ENCODE measurements around the gene MED29. TPM values are rescaled to one million over a fixed set of nuclear protein-coding genes. Genes with fewer than 3 reads are reported as not detected.

The MED29 gene
- total and polyA plus RNA-seq, 2 of the 13 experiments (the other 11 are each of a cell fraction or from before 2014, with no cell fraction given): 14.0 to 19.7 TPM

DNA sequence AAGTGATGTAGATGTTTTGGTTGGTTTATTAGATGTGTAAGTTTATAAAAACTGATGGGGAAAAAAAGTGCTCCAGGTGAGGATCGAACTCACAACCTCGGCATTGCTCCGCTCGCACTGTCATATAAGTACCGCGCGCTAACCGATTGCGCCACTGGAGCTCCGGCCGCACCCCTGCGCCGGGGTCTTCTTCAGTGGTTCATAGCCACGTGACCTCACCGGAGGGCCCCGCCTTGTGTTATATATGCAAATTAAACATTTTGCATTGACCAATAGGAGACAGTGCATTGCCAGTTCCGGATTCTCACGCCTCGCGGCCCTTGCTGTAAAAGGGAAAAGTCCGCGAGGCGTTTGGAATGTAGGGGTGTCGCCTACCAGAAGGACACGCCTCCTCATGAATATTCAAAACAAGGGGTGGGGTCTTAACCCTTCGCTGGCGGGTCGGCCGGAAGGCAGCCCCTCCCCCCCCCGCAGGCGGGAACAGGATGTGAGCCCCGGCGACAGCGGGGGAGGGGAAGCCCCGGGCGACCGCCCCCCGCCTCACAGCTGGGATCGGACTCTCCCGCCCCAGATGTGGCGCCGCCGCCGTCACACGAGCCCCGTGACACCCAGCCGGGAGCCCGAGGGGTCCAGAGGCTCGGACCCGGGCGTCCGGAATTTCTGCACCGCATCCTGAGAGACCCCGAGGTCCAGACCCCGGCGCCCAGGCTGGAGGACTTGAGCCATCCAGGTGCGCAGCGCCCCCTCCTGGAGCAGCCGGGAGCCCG lies 21.1 kb downstream of the MED29 start, which contains the start of gene PLEKHG2 (continued):
- TF ChIP-seq, protein P1, sequence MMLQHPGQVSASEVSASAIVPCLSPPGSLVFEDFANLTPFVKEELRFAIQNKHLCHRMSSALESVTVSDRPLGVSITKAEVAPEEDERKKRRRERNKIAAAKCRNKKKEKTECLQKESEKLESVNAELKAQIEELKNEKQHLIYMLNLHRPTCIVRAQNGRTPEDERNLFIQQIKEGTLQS (CRISPR knock-in tag; IDR thresholded peaks at IDR 0.05): peak; percentile 45
- TF ChIP-seq ZNF441 (CRISPR knock-in tag; IDR thresholded peaks at IDR 0.05; ENCODE audit: borderline replicate concordance): 0 out of 2 replicates have a peak, but pooled peaks have one; percentile 12
- TF ChIP-seq ZNF329 (CRISPR knock-in tag; IDR thresholded peaks at IDR 0.05; ENCODE audit: low read depth): no peak
- TF ChIP-seq MEF2D (CRISPR knock-in tag; IDR thresholded peaks at IDR 0.05): peak; percentile 50; the same call in 1 of the 2 replicates
- TF ChIP-seq ATAD3A (CRISPR knock-in tag; IDR thresholded peaks at IDR 0.05): no peak
- TF ChIP-seq, protein P2, sequence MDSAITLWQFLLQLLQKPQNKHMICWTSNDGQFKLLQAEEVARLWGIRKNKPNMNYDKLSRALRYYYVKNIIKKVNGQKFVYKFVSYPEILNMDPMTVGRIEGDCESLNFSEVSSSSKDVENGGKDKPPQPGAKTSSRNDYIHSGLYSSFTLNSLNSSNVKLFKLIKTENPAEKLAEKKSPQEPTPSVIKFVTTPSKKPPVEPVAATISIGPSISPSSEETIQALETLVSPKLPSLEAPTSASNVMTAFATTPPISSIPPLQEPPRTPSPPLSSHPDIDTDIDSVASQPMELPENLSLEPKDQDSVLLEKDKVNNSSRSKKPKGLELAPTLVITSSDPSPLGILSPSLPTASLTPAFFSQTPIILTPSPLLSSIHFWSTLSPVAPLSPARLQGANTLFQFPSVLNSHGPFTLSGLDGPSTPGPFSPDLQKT (CRISPR knock-in tag; IDR thresholded peaks at IDR 0.05; ENCODE audit: borderline replicate concordance): no peak
- TF ChIP-seq HNRNPUL1 (IDR thresholded peaks at IDR 0.05; ENCODE audit: low read depth, low read length): no peak
- TF ChIP-seq ZKSCAN1 (IDR thresholded peaks at IDR 0.05; ENCODE audit: low read length): peak; percentile 77
- TF ChIP-seq, protein P3, sequence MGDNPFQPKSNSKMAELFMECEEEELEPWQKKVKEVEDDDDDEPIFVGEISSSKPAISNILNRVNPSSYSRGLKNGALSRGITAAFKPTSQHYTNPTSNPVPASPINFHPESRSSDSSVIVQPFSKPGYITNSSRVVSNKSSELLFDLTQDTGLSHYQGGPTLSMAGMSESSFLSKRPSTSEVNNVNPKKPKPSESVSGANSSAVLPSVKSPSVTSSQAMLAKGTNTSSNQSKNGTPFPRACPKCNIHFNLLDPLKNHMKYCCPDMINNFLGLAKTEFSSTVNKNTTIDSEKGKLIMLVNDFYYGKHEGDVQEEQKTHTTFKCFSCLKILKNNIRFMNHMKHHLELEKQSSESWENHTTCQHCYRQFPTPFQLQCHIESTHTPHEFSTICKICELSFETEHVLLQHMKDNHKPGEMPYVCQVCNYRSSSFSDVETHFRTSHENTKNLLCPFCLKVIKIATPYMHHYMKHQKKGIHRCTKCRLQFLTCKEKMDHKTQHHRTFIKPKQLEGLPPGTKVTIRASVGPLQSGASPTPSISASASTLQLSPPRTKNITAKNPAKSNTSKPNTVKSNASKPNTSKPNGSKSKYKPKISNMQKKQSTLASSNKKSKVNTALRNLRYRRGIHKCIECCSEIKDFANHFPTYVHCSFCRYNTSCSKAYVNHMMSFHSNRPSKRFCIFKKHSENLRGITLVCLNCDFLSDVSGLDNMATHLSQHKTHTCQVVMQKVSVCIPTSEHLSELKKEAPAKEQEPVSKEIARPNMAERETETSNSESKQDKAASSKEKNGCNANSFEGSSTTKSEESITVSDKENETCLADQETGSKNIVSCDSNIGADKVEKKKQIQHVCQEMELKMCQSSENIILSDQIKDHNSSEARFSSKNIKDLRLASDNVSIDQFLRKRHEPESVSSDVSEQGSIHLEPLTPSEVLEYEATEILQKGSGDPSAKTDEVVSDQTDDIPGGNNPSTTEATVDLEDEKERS (CRISPR knock-in tag; IDR thresholded peaks at IDR 0.05): no peak
- TF ChIP-seq, protein P4, sequence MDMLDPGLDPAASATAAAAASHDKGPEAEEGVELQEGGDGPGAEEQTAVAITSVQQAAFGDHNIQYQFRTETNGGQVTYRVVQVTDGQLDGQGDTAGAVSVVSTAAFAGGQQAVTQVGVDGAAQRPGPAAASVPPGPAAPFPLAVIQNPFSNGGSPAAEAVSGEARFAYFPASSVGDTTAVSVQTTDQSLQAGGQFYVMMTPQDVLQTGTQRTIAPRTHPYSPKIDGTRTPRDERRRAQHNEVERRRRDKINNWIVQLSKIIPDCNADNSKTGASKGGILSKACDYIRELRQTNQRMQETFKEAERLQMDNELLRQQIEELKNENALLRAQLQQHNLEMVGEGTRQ (IDR thresholded peaks at IDR 0.05; ENCODE audit: low read depth, low read length): peak; percentile 56; the same call in 1 of the 2 replicates
- TF ChIP-seq, protein P4 (CRISPR knock-in tag; IDR thresholded peaks at IDR 0.05; ENCODE audit: borderline replicate concordance): peak; percentile 92
- TF ChIP-seq FLYWCH1 (CRISPR knock-in tag; IDR thresholded peaks at IDR 0.05): no peak
- no peak for TF ChIP-seq SSRP1 (CRISPR knock-in tag; IDR thresholded peaks at IDR 0.05)
- no peak for TF ChIP-seq ZFYVE20 (CRISPR knock-in tag; IDR thresholded peaks at IDR 0.05; ENCODE audit: borderline replicate concordance, low read depth)
- peak; percentile 18; the same call in 1 of the 2 replicates for TF ChIP-seq ZNF263 (CRISPR knock-in tag; IDR thresholded peaks at IDR 0.05)
- TF ChIP-seq, protein P5, sequence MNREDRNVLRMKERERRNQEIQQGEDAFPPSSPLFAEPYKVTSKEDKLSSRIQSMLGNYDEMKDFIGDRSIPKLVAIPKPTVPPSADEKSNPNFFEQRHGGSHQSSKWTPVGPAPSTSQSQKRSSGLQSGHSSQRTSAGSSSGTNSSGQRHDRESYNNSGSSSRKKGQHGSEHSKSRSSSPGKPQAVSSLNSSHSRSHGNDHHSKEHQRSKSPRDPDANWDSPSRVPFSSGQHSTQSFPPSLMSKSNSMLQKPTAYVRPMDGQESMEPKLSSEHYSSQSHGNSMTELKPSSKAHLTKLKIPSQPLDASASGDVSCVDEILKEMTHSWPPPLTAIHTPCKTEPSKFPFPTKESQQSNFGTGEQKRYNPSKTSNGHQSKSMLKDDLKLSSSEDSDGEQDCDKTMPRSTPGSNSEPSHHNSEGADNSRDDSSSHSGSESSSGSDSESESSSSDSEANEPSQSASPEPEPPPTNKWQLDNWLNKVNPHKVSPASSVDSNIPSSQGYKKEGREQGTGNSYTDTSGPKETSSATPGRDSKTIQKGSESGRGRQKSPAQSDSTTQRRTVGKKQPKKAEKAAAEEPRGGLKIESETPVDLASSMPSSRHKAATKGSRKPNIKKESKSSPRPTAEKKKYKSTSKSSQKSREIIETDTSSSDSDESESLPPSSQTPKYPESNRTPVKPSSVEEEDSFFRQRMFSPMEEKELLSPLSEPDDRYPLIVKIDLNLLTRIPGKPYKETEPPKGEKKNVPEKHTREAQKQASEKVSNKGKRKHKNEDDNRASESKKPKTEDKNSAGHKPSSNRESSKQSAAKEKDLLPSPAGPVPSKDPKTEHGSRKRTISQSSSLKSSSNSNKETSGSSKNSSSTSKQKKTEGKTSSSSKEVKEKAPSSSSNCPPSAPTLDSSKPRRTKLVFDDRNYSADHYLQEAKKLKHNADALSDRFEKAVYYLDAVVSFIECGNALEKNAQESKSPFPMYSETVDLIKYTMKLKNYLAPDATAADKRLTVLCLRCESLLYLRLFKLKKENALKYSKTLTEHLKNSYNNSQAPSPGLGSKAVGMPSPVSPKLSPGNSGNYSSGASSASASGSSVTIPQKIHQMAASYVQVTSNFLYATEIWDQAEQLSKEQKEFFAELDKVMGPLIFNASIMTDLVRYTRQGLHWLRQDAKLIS (CRISPR knock-in tag; IDR thresholded peaks at IDR 0.05): no peak
- TF ChIP-seq, protein P6, sequence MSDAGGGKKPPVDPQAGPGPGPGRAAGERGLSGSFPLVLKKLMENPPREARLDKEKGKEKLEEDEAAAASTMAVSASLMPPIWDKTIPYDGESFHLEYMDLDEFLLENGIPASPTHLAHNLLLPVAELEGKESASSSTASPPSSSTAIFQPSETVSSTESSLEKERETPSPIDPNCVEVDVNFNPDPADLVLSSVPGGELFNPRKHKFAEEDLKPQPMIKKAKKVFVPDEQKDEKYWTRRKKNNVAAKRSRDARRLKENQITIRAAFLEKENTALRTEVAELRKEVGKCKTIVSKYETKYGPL (CRISPR knock-in tag; IDR thresholded peaks at IDR 0.05): no peak

All from HepG2 (cell line).